ENCODE data around the gene COPS7B.

DNA sequence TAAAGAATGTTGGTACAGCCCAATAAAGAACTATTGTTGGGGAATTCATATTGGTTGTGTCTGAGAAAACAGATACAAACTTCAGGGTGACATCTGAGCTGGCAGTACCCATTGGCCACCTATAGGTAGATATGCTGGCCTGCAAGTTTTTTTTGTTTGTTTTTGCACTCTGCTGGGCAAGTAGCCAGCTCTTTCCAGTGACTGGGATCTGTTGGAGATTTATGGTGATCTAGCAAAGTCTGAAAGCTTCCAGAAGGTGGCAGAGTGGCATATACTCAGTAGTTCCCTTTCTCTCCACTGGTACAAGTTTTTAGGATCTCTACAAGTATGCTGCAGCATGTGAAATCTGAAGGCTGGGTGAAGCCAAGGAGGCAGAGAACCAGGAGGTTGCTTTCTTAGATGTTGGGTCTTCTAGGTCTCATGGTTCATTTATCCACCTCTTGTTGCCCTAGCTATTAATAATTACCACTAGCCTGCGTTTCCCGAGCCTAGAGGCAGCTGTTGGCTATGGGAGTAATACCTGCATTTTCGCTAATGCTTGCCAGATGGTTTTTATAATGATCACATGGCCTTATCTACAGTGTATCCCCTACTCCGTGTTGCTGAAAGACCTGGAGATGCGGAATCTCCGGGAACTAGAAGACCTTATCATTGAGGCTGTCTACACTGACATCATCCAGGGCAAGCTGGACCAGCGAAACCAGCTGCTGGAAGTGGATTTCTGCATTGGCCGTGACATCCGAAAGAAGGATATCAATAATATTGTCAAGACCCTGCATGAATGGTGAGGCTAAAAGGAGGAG is 9.5 kb downstream of the COPS7B start:
- TF ChIP-seq, protein P1, sequence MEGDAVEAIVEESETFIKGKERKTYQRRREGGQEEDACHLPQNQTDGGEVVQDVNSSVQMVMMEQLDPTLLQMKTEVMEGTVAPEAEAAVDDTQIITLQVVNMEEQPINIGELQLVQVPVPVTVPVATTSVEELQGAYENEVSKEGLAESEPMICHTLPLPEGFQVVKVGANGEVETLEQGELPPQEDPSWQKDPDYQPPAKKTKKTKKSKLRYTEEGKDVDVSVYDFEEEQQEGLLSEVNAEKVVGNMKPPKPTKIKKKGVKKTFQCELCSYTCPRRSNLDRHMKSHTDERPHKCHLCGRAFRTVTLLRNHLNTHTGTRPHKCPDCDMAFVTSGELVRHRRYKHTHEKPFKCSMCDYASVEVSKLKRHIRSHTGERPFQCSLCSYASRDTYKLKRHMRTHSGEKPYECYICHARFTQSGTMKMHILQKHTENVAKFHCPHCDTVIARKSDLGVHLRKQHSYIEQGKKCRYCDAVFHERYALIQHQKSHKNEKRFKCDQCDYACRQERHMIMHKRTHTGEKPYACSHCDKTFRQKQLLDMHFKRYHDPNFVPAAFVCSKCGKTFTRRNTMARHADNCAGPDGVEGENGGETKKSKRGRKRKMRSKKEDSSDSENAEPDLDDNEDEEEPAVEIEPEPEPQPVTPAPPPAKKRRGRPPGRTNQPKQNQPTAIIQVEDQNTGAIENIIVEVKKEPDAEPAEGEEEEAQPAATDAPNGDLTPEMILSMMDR (IDR thresholded peaks at IDR 0.05; ENCODE audit: low read depth, low read length) = no peak
- no peak for TF ChIP-seq EZH2phosphoT487 (IDR thresholded peaks at IDR 0.05; ENCODE audit: low read depth)

All from OCI-LY3 (cell line).